ENCODE data around the gene BCAS1.

Gene BCAS1

GRCh38 chr20:54076259-54076658 is 5.9 kb upstream of the BCAS1 start:
- no peak for DNase-seq (ENCODE audit: low spot score)

DNA sequence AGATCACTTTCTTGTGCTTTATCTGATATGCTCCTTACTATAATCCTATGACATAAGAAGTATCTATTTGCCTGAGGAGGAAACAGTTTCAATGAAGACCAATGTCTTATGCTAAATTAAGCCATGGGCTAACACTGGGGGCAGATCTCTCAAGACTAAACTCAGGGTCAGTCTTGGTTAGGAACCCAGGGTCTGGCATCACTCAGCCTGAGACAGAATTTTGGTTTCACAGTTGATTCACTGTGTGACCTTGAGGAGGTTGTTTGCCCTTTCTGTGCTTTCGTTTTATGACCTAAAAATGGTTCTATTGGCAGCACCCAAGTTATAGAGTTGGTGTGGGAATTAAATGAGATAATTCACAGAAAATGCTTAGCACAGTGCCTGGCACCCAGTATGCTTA is 4.9 kb upstream of the BCAS1 start:
- DNase-seq (ENCODE audit: low spot score), result no peak

DNA sequence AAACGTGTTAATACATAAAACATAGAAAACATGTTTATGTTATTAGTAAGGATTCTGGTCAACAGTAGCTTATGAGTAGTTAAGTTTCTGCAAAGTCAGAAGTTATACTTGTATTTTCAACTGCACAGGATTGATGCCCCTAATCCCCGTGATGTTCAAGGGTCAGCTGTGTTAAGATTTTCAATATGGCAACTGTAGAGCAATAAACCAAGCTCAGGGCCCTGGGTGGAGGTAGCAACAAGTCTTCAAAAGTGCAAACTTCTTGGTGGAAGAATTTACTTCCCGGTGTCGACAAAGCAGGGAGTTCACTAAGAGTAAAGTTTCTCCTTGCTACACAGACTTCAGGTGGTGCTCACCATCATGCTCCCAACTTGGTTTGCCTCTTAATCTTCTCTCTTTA is 4.1 kb upstream of the BCAS1 start:
- no peak for DNase-seq (ENCODE audit: low spot score)

DNA sequence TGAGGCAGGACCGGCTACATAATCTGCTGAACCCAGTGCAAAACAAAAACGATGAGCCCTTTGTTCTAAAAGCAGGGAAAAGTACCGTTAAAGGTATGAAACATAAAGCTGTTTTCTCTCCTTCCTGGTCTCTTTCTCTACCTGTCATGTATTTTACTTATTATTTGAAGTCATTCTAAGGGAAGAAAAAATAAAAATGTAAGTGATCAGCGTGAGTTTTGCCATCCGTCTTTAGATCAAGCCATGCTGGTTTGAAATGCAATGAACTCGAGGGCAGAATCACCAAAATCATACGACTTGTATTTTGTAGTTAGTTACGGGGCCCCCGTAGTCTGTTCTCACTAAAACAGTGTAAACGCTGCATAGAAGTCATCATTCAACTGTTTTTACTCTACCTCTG is 2.9 kb upstream of the BCAS1 start:
- no peak for DNase-seq (ENCODE audit: low spot score)

DNA sequence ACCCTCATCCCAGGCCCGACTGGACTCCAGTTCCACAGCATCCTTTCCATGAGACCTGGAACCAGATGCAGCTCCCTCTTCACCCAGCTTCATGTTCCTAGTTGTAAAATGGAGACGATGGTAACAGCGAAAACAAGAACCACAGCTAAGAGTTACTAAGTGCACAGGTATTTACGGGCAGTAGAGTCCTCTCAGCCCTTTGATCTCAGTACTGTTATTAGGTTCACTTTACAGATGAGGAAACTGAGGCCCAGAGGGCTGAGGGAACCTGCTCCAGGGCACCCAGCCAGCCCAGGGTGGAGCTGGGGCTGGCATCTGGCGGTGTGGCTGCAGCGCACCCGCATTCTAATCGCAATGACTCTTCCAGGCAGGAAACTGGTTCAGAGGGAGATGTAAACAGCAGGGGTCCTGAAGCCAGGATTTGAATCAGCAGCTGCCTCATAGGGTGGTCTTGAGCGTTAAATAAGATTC is 858 bp downstream of the BCAS1 start:
- DNase-seq (ENCODE audit: low spot score), result no peak

GRCh38 chr20:54068966-54069365 is 1.4 kb downstream of the BCAS1 start:
- DNase-seq (ENCODE audit: low spot score), result no peak

GRCh38 chr20:54068495-54068894 is 1.9 kb downstream of the BCAS1 start:
- no peak for DNase-seq (ENCODE audit: low spot score)

DNA sequence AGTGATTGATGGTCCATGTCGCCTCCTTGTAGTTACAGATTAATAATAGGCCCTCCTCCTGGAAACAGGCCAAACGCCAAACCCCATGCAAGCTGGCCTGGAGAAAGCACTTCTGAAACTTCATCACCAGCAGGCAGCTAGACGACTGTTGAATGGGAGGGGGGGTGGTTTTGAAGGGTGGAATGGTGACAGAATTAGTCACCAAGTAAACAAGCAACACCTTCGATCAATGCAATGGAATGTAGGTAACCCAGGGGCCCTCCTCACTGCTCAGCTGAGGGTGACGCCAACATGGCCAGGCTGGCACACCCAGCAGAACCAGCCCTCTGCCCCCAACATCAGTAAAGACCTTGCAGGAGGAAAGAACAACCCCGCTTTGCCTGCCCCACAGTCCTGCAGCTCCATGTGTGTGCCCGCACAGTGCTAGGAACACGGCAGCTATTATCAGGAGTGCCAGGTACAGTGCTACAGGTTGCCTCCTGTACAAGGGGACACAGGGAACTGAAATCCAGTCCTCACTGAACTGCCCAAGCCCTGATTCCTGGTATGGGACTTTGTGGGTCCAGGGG is 2.7 kb downstream of the BCAS1 start:
- DNase-seq (ENCODE audit: low spot score), result no peak

DNA sequence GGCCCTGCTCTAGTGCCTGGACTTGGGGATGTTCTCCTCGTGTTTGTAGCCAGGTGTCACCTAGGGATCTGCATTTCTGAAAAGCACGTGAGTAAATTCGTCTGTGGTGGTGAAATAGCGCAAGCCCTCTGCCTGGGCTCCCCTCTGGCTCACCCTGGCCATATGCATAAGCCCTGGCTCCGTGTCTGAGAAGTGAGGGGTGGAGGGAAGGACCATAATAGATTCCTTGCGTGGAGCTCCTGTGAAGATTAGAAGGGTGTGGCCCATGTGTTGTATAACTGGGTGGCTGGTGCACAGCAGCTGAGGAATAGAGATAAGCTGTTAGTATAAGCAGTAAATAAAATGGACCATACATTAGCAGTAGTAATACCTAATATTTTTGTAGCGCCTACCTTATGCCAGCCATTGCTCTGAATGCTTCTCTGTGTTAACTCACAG is 4.8 kb downstream of the BCAS1 start:
- DNase-seq (ENCODE audit: low spot score), result no peak

DNA sequence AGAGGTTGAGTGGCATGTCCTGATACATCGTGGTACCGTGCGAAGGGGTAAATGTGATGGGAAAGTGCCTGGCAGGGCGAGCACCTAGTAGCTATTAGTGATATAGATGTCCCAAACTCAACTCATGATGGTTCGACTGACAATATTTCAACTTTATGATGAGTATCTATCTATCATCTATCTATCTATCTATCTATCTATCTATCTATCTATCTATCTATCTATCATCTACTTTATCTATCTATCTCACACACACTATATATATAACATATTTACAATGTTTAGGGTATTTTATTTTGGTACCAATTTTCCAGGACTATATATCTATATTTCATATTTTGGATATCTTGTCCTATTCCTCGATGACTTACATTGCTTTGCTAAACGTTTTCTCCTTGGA is 5.5 kb downstream of the BCAS1 start:
- no peak for DNase-seq (ENCODE audit: low spot score)

GRCh38 chr20:54063992-54064676 is 6.3 kb downstream of the BCAS1 start:
- DNase-seq (ENCODE audit: low spot score), result no peak

DNA sequence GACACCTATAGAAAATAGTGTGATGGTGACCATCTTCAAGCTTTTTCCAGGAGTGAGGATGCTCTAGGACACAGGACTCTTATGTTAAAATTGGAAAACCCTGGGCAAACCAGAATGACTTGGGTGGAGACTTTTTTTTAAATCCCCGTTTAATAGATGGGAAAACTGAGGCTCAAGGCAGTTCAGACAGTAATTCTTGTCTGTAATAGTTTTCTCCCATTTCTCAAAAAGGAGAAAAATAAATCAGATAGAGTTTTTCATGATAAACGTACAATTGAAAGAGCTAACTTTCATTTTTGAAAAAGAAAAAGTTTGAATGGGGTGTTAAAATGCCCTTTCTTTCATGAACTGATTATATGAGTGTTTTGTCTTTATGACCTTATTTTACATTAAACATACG is 6.8 kb downstream of the BCAS1 start:
- DNase-seq (ENCODE audit: low spot score), result no peak

GRCh38 chr20:54062812-54063280 is 7.5 kb downstream of the BCAS1 start:
- no peak for DNase-seq (ENCODE audit: low spot score)

DNA sequence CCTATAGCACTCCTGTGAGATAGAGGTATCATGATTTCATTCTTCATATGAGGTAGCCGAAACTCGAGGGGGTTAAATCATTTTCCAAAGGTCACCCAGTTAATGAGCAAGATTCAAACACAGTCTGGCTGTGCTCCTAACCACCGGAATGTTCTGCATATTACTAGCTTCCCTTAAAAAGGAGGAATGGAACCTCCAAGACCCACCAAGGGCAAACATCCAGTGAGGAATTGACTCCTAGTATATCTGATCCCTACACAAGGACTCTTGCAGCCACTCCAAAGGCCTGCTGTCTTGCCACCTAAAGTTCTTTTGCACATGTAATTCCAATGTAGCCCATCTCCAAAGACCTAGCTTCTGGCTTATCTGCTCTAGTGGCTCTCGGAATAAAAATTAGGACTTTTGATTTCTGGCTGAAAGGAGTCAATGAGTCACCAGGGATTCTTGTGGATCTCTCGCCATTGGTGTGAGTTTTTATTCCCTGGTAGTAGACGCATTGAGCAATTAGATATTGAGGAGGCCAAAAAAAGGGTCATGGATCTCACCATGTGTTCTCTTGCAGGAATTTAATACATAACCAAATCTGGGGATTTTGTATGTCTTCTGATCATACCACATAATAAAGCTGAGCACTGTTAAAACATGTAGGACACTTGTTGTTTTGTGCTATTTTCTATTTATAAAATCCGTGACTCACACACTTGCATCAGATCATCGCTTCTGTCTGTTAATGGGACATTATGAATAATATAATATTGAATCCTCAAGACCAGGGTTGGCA is 9.1 kb downstream of the BCAS1 start:
- no peak for DNase-seq (ENCODE audit: low spot score)

DNA sequence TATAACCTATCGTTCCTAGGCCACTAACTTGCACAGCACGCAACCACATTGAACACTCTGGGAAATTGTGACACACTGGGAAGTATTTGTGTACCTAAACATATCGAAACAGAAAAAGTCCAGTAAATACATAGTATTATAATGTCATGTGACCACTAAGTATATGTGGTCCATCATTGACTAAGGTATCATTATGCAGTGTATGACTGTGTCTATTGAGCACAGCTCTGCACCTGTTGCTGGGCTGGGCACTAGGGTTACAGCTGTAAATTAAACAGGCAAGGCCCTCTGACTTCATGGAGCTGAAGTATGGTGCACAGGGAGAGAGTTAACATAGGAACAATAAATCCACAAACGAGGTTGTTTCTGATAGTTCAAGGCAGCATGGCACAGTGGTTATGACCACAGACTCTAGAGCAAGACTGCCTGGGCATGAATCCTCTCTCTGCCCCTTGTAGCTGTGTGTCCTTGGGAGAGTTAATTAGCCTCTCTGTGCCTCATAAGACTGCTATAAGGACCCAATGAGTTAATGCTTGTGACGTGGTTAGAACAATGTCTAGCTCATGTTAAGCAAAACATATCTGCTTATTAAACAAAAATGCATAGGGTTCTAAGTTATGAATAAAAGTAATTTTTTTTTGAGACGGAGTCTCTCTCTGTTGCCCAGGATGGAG is 10.6 kb downstream of the BCAS1 start:
- DNase-seq (ENCODE audit: low spot score), result no peak

DNA sequence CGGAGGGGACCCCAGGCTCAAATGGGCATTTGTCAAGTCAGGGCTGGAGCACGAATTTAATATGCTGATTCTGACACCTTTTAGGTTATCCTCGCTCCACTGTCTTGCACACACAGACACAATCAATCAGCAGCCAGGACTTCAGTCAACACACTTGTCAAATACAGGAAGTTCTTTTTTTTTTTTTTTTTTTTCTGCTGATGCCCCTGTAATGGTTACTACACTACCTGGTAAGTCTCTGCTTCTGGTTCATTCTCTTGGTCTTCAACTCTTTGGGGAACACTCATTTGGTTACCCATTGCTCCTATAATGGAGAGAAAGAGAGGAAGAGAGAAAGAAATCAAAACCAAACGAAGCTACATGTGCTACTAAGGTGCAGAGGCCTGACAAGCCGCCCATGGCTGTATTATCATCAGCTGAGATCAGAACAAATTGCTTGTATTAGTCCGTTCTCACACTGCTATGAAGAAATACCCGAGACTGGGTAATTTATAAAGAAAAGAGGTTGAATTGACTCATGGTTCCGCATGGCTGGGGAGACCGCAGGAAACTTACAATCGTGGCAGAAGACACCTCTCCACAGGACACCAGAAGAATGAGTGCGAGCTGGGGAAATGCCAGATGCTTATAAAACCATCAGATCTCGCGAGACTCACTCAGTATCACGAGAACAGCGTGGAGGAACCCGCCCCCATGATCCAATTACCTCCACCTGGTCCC is 11.8 kb downstream of the BCAS1 start:
- no peak for DNase-seq (ENCODE audit: low spot score)

DNA sequence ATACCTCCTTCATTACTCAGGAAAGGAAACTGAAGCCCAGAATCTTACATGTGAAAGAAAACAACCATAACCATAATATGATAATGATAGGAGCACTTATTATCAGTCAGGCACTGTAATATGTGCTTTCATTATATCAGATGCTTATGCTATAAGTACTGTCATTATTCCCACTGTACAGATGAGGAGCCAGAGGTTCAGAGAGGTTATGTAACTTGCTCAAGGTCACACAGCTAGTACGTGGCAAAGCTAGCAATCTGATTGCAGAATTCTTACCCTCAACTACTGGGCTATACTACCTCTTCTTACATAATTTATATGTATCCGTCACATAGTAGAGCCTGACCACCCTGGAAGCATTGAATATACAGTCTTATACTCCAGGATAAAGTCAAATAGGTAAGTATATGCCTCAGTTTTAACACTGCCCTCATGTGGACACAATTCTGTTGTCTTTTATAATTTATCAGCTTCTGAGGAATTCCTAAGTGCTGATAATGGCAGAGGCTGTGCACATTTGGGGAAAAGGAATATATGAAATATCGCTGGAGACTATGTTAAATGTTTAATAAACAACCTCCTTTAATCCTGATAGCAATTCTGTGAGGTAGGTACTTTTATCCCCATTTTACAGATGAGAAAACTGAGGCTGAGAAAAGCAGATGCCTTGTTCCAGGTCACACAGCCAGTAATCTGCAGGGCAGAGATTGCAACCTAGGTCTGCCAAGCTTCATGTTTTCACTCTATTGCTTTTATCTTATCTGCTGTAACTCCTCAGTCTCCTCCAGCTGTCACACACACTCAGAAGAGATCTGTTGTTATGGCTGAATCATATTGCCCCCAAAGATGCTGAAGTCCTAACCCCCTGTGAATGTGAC is 13.4 kb downstream of the BCAS1 start:
- DNase-seq (ENCODE audit: low spot score), result no peak

- no peak for DNase-seq (ENCODE audit: low spot score)
Measured at GRCh38 chr20:54054516-54054915, 15.9 kb downstream of the BCAS1 start.

DNA sequence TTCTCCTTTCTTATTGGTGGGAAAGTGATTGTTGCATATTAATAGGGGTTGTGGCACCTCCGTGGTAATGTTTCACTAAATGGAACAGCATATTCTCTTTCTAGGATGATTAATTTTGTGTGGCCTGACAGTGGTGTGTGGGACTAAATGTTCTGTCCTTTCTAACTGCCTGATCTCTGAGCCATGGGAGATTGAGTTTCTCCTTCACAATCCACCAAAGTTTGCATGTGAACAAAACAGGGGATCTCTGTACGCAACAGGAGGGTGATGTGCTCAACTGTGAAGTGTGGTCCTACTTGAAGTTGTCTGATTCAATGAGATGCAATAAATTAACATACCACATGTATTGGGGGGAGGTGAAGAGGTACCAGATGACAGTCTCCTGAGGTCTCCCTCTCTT is 19.3 kb downstream of the BCAS1 start:
- DNase-seq (ENCODE audit: low spot score), result no peak

GRCh38 chr20:54048891-54049545 is 21.4 kb downstream of the BCAS1 start:
- DNase-seq (ENCODE audit: low spot score), result no peak
